Adrenal gland (tissue), 12 donors: ENCODE measurements around the gene BABAM2. TPM values are rescaled to one million over a fixed set of nuclear protein-coding genes. Genes with fewer than 3 reads are reported as not detected.

Experiments
- DNase-seq, 7 donors: peaks; one replicate each; pipeline ENCODE4 v3.0.0-alpha.2; 2019 to 2020
- H3K27ac ChIP-seq, 5 donors: fragments of 200-600 bp; sonication (generic) in 4 of 5; 1 replicate in 3 of 5; 2 replicates in 2 of 5; pipeline versions ENCODE4 v1.5.1 to v1.8.0; 2016 to 2020; ENCODE audit warnings: mild to moderate bottlenecking in 1 of 5
- H3K27me3 ChIP-seq: fragments of 200-600 bp; 2 replicates; pipeline ENCODE4 v1.8.0; 2021
- H3K36me3 ChIP-seq, 2 donors: fragments of 200-600 bp; replicated peaks in 1 of 2; 1 replicate in 1 of 2; 2 replicates in 1 of 2; pipeline versions ENCODE4 v1.5.1 to v1.8.0; 2018 to 2022
- H3K4me1 ChIP-seq, 2 donors: fragments of 200-600 bp; replicated peaks in 1 of 2; 1 replicate in 1 of 2; 2 replicates in 1 of 2; pipeline versions ENCODE4 v1.5.1 to v1.8.0; 2018 to 2021
- H3K4me3 ChIP-seq, 4 donors: fragments of 200-600 bp; sonication (generic) in 3 of 4; one replicate each; pipeline ENCODE4 v1.5.1; 2016 to 2018
- H3K9me3 ChIP-seq, 3 donors: fragments of 200-600 bp; sonication (generic) in 1 of 3; replicated peaks in 1 of 3; 1 replicate in 2 of 3; 2 replicates in 1 of 3; pipeline versions ENCODE4 v1.5.1 to v1.8.0; 2016 to 2021
- CTCF ChIP-seq, 6 experiments: fragments of 450-650 bp in 4 of 6; fragments of 200-600 bp in 2 of 6; sonication (generic) in 1 of 6; IDR thresholded peaks; 1 replicate in 5 of 6; 2 replicates in 1 of 6; pipeline versions ENCODE4 v1.5.1 to v1.8.0; 2016 to 2021; ENCODE audit warnings: antibody characterized with exemption in 6 of 6, mild to moderate bottlenecking in 2 of 6, moderate library complexity in 1 of 6
- POLR2A ChIP-seq, 2 donors: fragments of 450-650 bp; IDR thresholded peaks; one replicate each; pipeline ENCODE4 v1.6.1; 2017; ENCODE audit warnings: antibody characterized with exemption in 2 of 2, mild to moderate bottlenecking in 2 of 2, moderate library complexity in 1 of 2
- WGBS, 4 donors: extraction: QIAGEN DNeasy Blood & Tissue Kit in 2 of 4; methylation state at CpG; one replicate each; pipeline versions ENCODE4 v1.1.5 to v1.1.7; 2013 to 2017; 5-methylcytosine and 5-hydroxymethylcytosine counted together
- intact Hi-C, 2 donors: fragments of 100-400 bp; cut with DNase I; formaldehyde crosslinking; loops; one replicate each; pipeline versions ENCODE4 v1.14.1 to v1.15.0; 2022 to 2023
- polyA plus RNA-seq, 3 donors: library from polyadenylated mRNA; stranded (reverse); fragments of 200-250 nt in 2 of 3; fragments of 350-450 nt in 1 of 3; fragmentation: Illumina TruSeq in 1 of 3; extraction: RNeasy Lipid Tissue Mini Kit (QIAGEN cat#74804) in 1 of 3; gene quantifications; one replicate each; pipeline ENCODE4 v1.2.3, GENCODE V29; 2013 to 2014
- total RNA-seq, 9 donors: library from RNA; depleted of rRNA in 4 of 9; stranded (reverse); fragments of >200 nt in 4 of 9; fragments of 120-200 nt in 1 of 9; fragmentation: NEBNext Ultra II Directional in 1 of 9; extraction: Animal tissue kit (Norgen Biotek cat#: 25700) in 1 of 9; gene quantifications; one replicate each; pipeline versions ENCODE4 v1.1.0 to v1.2.4, GENCODE V29; 2013 to 2023
- donor health status: healthy with polysubstance abuse.
- donor health status: Bipolar disorder and iron deficiency.
- donor health status: DM: yes; HTN: yes; CAD: no.
- donor health status: DM: no; HTN: no; CAD: no.
- donor health status: DM: no; HTN: no; CAD: no.
- donor health status: DM: yes; HTN: yes; CAD: no.

BABAM2 gene
- total and polyA plus RNA-seq, 12 donors = 88.2 to 925 (median 357) TPM

GRCh38 chr2:27929916-27930486, 39.5 kb downstream of the BABAM2 start:
- no peak for DNase-seq

DNA sequence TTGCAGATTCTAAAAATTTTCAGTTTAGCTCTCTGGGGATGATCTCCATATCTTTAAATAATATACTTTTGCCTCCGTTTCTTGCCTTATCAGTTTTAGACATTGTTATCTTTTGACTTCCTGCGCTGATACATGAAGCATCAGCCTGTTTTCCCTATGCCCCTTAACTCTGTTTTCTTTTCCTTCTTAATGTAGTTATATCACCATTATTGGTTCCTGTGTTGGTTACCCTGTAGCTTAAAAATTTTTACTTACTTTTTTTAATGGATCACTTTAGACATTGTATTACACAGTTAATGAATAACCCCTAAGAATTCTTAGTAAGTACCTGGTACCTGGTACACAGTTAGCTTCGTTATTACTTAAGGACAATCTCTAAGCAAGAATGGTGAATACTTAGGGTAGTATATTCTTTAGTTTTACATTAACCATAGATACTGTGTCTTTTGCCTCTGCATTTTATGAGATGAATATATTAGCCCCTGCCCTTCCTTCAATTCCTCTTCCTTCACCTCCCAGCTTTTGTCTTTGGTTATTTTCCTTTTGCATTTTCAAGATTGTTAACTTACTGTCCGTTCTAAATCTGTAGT, 40.9 kb downstream of the BABAM2 start:
- Histone ChIP-seq H3K36me3 (peaks cover 0 to 7% of the 10 kb centered on the region in 2 donors), H3K4me1 (peaks cover 0 to 4% of the 10 kb centered on the region in 2 donors), H3K27ac (no peak overlapping the region), H3K27me3 (no peaks in the 10 kb centered on the region), H3K9me3 (no peaks in the 10 kb centered on the region), H3K4me3 (no peak overlapping the region)
- no peak for DNase-seq
- no peak for TF ChIP-seq POLR2A (IDR thresholded peaks at IDR 0.05)
- intact Hi-C loops = no loop called here
- WGBS, 4 donors = 78 to 91% (median 81%) methylated on average over 4 of the region's 4 CpGs

More at GRCh38 chr2:27929916-27930486, 39.5 kb downstream of the BABAM2 start:
- intact Hi-C loops = no loop called here
- Histone ChIP-seq H3K4me1 (peaks cover 0 to 4% of the 10 kb centered on the region in 2 donors), H3K9me3 (no peaks in the 10 kb centered on the region), H3K36me3 (peaks cover 0 to 7% of the 10 kb centered on the region in 2 donors), H3K27ac (no peak overlapping the region), H3K4me3 (no peak overlapping the region), H3K27me3 (no peaks in the 10 kb centered on the region)
- 83 to 91% (median 85%) methylated on average over 11 of the region's 11 CpGs for WGBS, 4 donors
- TF ChIP-seq CTCF (IDR thresholded peaks at IDR 0.05) (no peak), POLR2A (IDR thresholded peaks at IDR 0.05) (no peak)

DNA sequence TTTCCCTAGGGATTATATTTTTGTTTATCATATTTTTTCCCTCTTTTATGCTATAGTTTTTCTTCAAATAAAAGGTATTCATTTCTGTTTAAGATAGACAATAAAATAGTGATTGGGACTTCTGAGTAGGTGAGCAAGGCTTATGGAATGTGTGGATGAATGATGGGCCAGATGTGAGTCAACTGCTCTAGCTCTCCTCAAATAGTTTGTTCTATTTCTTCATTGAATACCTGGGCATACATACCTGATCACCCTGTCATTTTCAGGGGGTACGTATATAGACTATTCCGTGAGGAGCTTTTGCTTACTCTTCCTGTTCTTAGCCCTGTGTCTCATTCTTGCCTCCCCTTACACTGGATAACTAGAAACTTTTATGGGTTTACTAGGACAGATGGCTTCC, 41.9 kb downstream of the BABAM2 start:
- Histone ChIP-seq H3K4me3 (no peak overlapping the region), H3K4me1 (peaks cover 4% of the 10 kb centered on the region in 2 donors), H3K9me3 (no peaks in the 10 kb centered on the region), H3K27me3 (no peaks in the 10 kb centered on the region), H3K36me3 (peaks cover 0 to 7% of the 10 kb centered on the region in 2 donors), H3K27ac (peak overlapping the region in 1 of 5 donors; percentile 2)
- intact Hi-C loops = no loop called here
- no peak for DNase-seq
- WGBS, 4 donors = 95 to 98% (median 97%) methylated on average over 2 of the region's 2 CpGs
- no peak for TF ChIP-seq POLR2A (IDR thresholded peaks at IDR 0.05)
- TF ChIP-seq CTCF (IDR thresholded peaks at IDR 0.05) = no peak

DNA sequence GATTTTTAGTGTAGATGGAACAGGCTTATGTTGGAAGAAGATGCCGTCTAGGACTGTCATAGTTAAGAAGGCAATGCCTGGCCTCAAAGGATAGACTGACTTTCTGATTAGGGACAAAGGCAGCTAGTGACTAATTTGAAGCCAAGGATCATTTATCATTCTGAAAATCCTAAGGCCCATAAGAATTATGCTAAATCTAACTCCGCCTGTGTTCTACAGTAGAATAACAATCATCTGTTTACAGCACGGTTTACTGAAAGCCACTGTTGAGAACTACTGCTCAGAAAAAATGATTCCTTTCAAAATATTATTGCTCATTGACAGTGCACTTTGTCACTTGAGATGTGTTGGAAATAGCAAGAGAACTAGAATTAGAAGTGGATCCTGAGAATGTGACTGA, 44.5 kb downstream of the BABAM2 start:
- Histone ChIP-seq H3K4me3 (no peak overlapping the region), H3K9me3 (no peaks in the 10 kb centered on the region), H3K27me3 (no peaks in the 10 kb centered on the region), H3K27ac (peak overlapping the region in 1 of 5 donors; percentile 27), H3K36me3 (peaks cover 0 to 3% of the 10 kb centered on the region in 2 donors), H3K4me1 (peaks cover 4 to 14% of the 10 kb centered on the region in 2 donors)
- no peak for TF ChIP-seq POLR2A (IDR thresholded peaks at IDR 0.05)
- 81 to 89% (median 85%) methylated on average over 3 of the region's 3 CpGs for WGBS, 4 donors
- no peak for DNase-seq
- intact Hi-C loops = no loop called here

DNA sequence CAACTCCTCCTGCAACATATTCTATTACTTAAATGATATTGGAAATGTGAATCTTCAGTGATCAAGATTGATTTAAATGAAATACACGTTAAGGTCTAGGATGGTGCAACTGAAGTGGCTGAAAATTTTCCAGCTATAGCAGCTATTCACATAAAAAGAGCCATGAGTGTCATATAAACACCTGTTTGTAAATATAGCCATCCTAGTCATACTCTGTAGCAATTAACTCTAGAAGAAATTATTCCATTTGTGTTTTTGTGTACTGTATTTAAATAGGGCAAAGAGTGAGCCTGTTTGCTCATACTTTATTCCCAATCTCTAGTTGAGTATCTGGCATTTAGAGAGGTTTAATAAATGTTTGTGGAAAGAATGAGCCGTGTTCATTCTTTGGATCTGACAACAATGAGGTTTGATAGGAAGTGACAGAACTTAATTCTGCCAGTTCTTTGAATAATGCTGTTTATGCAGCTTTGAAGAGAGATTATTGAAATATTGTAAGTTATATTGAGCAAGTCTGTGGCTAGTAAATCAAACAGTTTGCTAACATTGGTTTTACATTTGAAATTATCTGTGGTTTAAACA, 49.7 kb downstream of the BABAM2 start:
- H3K4me3 ChIP-seq = no peak overlapping the region
- H3K27ac ChIP-seq = peak overlapping the region in 4 of 5 donors; percentile 7 to 72 (median 29)
- DNase-seq = no peak
- H3K36me3 ChIP-seq = no peaks in the 10 kb centered on the region
- peaks cover 17 to 50% of the 10 kb centered on the region in 2 donors for H3K4me1 ChIP-seq
- intact Hi-C loops = no loop called here
- WGBS, 4 donors = 39 to 50% (median 46%) methylated on average over 2 of the region's 2 CpGs
- no peaks in the 10 kb centered on the region for H3K9me3 ChIP-seq
- no peak for TF ChIP-seq POLR2A (IDR thresholded peaks at IDR 0.05)
- TF ChIP-seq CTCF (IDR thresholded peaks at IDR 0.05) = no peak
- no peaks in the 10 kb centered on the region for H3K27me3 ChIP-seq
